ENCODE measurements around the gene EGFR.

GRCh38 chr7:55110282-55110992 lies 91.6 kb downstream of the EGFR start:
- no peak for TF ChIP-seq POLR2A (IDR thresholded peaks at IDR 0.05)
- TF ChIP-seq, protein P1, sequence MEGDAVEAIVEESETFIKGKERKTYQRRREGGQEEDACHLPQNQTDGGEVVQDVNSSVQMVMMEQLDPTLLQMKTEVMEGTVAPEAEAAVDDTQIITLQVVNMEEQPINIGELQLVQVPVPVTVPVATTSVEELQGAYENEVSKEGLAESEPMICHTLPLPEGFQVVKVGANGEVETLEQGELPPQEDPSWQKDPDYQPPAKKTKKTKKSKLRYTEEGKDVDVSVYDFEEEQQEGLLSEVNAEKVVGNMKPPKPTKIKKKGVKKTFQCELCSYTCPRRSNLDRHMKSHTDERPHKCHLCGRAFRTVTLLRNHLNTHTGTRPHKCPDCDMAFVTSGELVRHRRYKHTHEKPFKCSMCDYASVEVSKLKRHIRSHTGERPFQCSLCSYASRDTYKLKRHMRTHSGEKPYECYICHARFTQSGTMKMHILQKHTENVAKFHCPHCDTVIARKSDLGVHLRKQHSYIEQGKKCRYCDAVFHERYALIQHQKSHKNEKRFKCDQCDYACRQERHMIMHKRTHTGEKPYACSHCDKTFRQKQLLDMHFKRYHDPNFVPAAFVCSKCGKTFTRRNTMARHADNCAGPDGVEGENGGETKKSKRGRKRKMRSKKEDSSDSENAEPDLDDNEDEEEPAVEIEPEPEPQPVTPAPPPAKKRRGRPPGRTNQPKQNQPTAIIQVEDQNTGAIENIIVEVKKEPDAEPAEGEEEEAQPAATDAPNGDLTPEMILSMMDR (IDR thresholded peaks at IDR 0.05): no peak
- TF ChIP-seq EP300 (IDR thresholded peaks at IDR 0.05): no peak

Measured in sigmoid colon (tissue), 4 donors.